Osteoblast (primary cell): ENCODE measurements around the gene SYNE1. TPM values are rescaled to one million over a fixed set of nuclear protein-coding genes. Genes with fewer than 3 reads are reported as not detected.

ENCODE experiments used
- DNase-seq: peaks from one replicate; pipeline ENCODE4 v3.0.0; 2011; ENCODE audit warnings: low spot score, mixed read lengths; ENCODE audit not compliant: insufficient read length; ENCODE audit errors: missing footprints
- H2AFZ ChIP-seq: 2 replicates; pipeline ENCODE4 v1.6.0; 2011; ENCODE audit warnings: mild to moderate bottlenecking, low read length
- H3K27ac ChIP-seq: 2 replicates; pipeline ENCODE4 v1.5.1; 2011; ENCODE audit warnings: mild to moderate bottlenecking, low read depth, low read length, moderate library complexity
- H3K27me3 ChIP-seq: 2 replicates; pipeline ENCODE4 v1.6.0; 2012; ENCODE audit warnings: mild to moderate bottlenecking, control low read depth, inconsistent platforms, low read length, moderate library complexity; ENCODE audit not compliant: insufficient read depth
- H3K36me3 ChIP-seq: 2 replicates; pipeline ENCODE4 v1.5.1; 2011; ENCODE audit warnings: mild to moderate bottlenecking, low read length, control low read depth, moderate library complexity; ENCODE audit not compliant: insufficient read depth
- H3K4me1 ChIP-seq: 2 replicates; pipeline ENCODE4 v1.5.1; 2011; ENCODE audit warnings: mild to moderate bottlenecking, low read length, control low read depth, moderate library complexity; ENCODE audit not compliant: insufficient read depth
- H3K4me2 ChIP-seq: 2 replicates; pipeline ENCODE4 v1.6.0; 2011; ENCODE audit warnings: mild to moderate bottlenecking, low read length; ENCODE audit not compliant: insufficient read depth
- H3K4me3 ChIP-seq: fragments of 200-600 bp; sonication (generic); 3 replicates; pipeline ENCODE4 v1.5.1; 2012; ENCODE audit warnings: mild to moderate bottlenecking, low read length, inconsistent platforms; ENCODE audit not compliant: insufficient read depth
- H3K79me2 ChIP-seq: 2 replicates; pipeline ENCODE4 v1.6.0; 2012; ENCODE audit warnings: mild to moderate bottlenecking, low read length, control low read depth, inconsistent platforms; ENCODE audit not compliant: insufficient read depth
- H3K9me3 ChIP-seq: 2 replicates; pipeline ENCODE4 v1.5.1; 2011; ENCODE audit warnings: low read depth, low read length, control low read depth
- H4K20me1 ChIP-seq: 2 replicates; pipeline ENCODE4 v1.6.0; 2012; ENCODE audit warnings: mild to moderate bottlenecking, low read length, control low read depth; ENCODE audit not compliant: insufficient read depth
- CTCF ChIP-seq: IDR thresholded peaks from 2 replicates; pipeline ENCODE4 v1.5.1; 2011; ENCODE audit warnings: mild to moderate bottlenecking, low read depth, low read length, moderate library complexity; ENCODE audit errors: extremely low read depth
- total RNA-seq: library from RNA; depleted of rRNA; stranded (reverse); fragments of >200 nt; gene quantifications from 2 replicates; pipeline ENCODE4 v1.2.3, GENCODE V29; 2012

Gene SYNE1
- total RNA-seq, 1 donor = 240 TPM

DNA sequence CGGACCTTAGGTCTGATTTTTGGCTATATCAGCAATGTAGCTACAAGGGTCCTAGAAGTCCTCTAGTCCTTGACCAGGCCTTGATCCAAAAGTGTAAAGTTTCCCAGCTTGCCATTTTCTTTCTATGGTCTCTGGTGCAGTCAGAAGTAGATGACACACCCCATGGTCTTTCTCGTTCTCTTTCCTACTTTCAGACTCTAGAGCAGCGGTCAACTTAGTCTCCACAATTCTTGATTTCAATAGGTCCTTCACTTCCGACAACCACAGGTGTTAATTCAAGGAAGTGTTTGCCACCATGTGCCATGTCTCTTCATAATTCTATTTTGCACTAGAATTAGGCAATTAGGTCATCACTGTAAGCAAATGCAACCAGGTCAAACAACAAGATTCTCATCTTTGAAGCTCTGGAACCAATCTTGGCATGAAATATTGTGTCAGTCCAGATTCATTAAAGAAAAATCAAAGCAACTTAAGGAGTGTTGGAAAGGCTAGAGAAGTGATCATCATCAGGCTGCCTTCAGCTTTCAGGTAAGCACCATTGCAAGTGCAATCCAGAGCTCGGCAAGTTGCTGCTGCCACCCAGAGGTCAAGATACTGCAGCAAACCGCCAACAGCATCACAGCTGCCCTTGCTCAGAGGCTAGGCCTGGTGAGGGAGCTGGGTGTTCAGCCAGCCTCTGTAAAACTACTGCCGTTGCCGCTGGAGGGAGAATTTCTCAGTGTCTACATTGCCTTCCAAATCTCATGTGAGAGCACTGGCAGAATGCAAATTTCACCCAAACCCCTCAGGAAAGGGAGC is 5.6 kb upstream of the SYNE1 start:
- peak; percentile 63 for TF ChIP-seq CTCF
- H4K20me1 ChIP-seq = no peaks in the 10 kb centered on the region
- no peak overlapping the region for H3K27ac ChIP-seq
- H3K4me1 ChIP-seq = no peaks in the 10 kb centered on the region
- H3K27me3 ChIP-seq = no peaks in the 10 kb centered on the region
- H3K36me3 ChIP-seq = no peaks in the 10 kb centered on the region
- peak; percentile 88 for DNase-seq
- H3K4me3 ChIP-seq = no peak overlapping the region
- H3K4me2 ChIP-seq = no peak overlapping the region
- no peaks in the 10 kb centered on the region for H3K9me3 ChIP-seq
- H3K79me2 ChIP-seq = no peaks in the 10 kb centered on the region
- peak overlapping the region; percentile 68 for H2AFZ ChIP-seq

GRCh38 chr6:152636609-152637295 is 410 bp downstream of the SYNE1 start:
- Histone ChIP-seq H3K9me3 (no peaks in the 10 kb centered on the region), H3K27ac (peak overlapping the region; percentile 20), H3K27me3 (no peaks in the 10 kb centered on the region), H4K20me1 (no peaks in the 10 kb centered on the region), H3K36me3 (no peaks in the 10 kb centered on the region), H3K4me1 (peaks cover 11% of the 10 kb centered on the region), H3K4me2 (peak overlapping the region; percentile 100), H2AFZ (peak overlapping the region; percentile 99), H3K79me2 (no peaks in the 10 kb centered on the region), H3K4me3 (peak overlapping the region; percentile 88)
- TF ChIP-seq CTCF = no peak
- peak; percentile 95 for DNase-seq

- Histone ChIP-seq H3K4me1 (peaks cover 11% of the 10 kb centered on the region), H3K4me2 (peak overlapping the region; percentile 100), H3K27ac (peak overlapping the region; percentile 20), H3K27me3 (no peaks in the 10 kb centered on the region), H2AFZ (peak overlapping the region; percentile 99), H3K9me3 (no peaks in the 10 kb centered on the region), H3K4me3 (peak overlapping the region; percentile 88), H3K79me2 (no peaks in the 10 kb centered on the region), H4K20me1 (no peaks in the 10 kb centered on the region), H3K36me3 (no peaks in the 10 kb centered on the region)
- TF ChIP-seq CTCF = no peak
- DNase-seq = peak; percentile 90
Measured at GRCh38 chr6:152636021-152636608, 1.0 kb downstream of the SYNE1 start.

- H2AFZ ChIP-seq = no peak overlapping the region
- H3K27me3 ChIP-seq = no peaks in the 10 kb centered on the region
- no peaks in the 10 kb centered on the region for H3K9me3 ChIP-seq
- TF ChIP-seq CTCF = no peak
- no peaks in the 10 kb centered on the region for H4K20me1 ChIP-seq
- H3K79me2 ChIP-seq = no peaks in the 10 kb centered on the region
- peaks cover 11% of the 10 kb centered on the region for H3K4me1 ChIP-seq
- H3K36me3 ChIP-seq = no peaks in the 10 kb centered on the region
- no peak overlapping the region for H3K27ac ChIP-seq
- DNase-seq = no peak
- H3K4me2 ChIP-seq = no peak overlapping the region
- no peak overlapping the region for H3K4me3 ChIP-seq
Measured at GRCh38 chr6:152634773-152635172, 2.4 kb downstream of the SYNE1 start.
